Thyroid gland (tissue), 4 donors: ENCODE results near the gene LRRC40. TPM values are rescaled to one million over a fixed set of nuclear protein-coding genes. Genes with fewer than 3 reads are reported as not detected.
A peak's percentile ranks its signal among the peaks of the same experiment; 100 is the strongest.

Experiments
- DNase-seq, 2 donors: peaks; one replicate each; pipeline ENCODE4 v3.0.0-alpha.2; 2019
- H3K27ac ChIP-seq, 3 donors: fragments of 200-600 bp; sonication (generic); 1 replicate in 2 of 3; 2 replicates in 1 of 3; pipeline ENCODE4 v1.5.1; 2016 to 2019; ENCODE audit warnings: mild to moderate bottlenecking in 1 of 3, moderate library complexity in 1 of 3
- H3K27me3 ChIP-seq: fragments of 200-600 bp; sonication (generic); one replicate; pipeline ENCODE4 v1.5.1; 2019
- H3K36me3 ChIP-seq, 2 donors: fragments of 200-600 bp; sonication (generic); one replicate each; pipeline ENCODE4 v1.5.1; 2016 to 2019
- H3K4me1 ChIP-seq, 2 donors: fragments of 200-600 bp; sonication (generic); one replicate each; pipeline ENCODE4 v1.5.1; 2017 to 2019
- H3K4me3 ChIP-seq, 3 donors: fragments of 200-600 bp; sonication (generic); replicated peaks in 1 of 3; 1 replicate in 2 of 3; 2 replicates in 1 of 3; pipeline ENCODE4 v1.5.1; 2016; ENCODE audit warnings: mild to moderate bottlenecking in 1 of 3
- H3K9me3 ChIP-seq: fragments of 200-600 bp; sonication (generic); one replicate; pipeline ENCODE4 v1.5.1; 2017
- POLR2A ChIP-seq, 2 donors: fragments of 450-650 bp; IDR thresholded peaks; one replicate each; pipeline ENCODE4 v1.6.1; 2017; ENCODE audit warnings: antibody characterized with exemption in 2 of 2, mild to moderate bottlenecking in 2 of 2, moderate library complexity in 1 of 2
- WGBS, 2 donors: methylation state at CpG; one replicate each; pipeline ENCODE4 v1.1.5; 2017; 5-methylcytosine and 5-hydroxymethylcytosine counted together
- intact Hi-C: fragments of 100-400 bp; cut with DNase I; formaldehyde crosslinking; loops from one replicate; pipeline ENCODE4 v1.15.1; 2023
- total RNA-seq, 4 donors: library from RNA; depleted of rRNA; stranded (reverse); fragments of >200 nt; gene quantifications; one replicate each; pipeline ENCODE4 v1.2.3, GENCODE V29; 2016
- TF ChIP-seq, protein P1 (sequence below), 6 experiments: fragments of 200-600 bp in 3 of 6; fragments of 450-650 bp in 3 of 6; sonication (generic) in 3 of 6; IDR thresholded peaks; one replicate each; pipeline ENCODE4 v1.5.1; 2016 to 2019; ENCODE audit warnings: antibody characterized with exemption in 6 of 6, mild to moderate bottlenecking in 2 of 6, inconsistent platforms in 1 of 6, moderate library complexity in 1 of 6

Gene LRRC40
- total RNA-seq, 4 donors from 2014 or later, result 13.2 to 21.9 (median 17.0) TPM

DNA sequence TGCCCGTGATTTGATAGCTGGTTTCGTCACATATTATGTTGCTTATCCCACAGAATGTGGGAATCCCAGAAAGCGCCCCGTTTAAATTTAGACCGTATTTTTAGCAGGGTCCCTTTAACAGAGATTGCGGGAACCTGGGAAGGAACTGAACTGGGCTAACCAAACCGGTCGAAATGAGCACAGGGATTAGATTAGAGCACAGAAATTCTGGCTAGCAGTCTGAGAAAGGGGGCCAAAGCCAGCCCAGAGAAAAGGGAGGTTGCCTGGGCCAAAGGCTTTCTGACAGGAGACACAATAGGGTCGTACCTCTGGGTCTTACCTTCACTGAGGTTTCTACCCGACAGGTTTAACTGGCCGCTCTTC lies 327 bp downstream of the LRRC40 start:
- Histone ChIP-seq H3K27ac (peak overlapping the region; percentile 4 to 82 (median 82)), H3K9me3 (no peaks in the 10 kb centered on the region), H3K4me3 (peak overlapping the region; percentile 27 to 76 (median 60)), H3K27me3 (no peaks in the 10 kb centered on the region), H3K4me1 (peaks cover 19% of the 10 kb centered on the region in 2 donors), H3K36me3 (peaks cover 0 to 3% of the 10 kb centered on the region in 2 donors)
- intact Hi-C loops, result no loop called here
- no peak for DNase-seq
- no peak for TF ChIP-seq POLR2A (IDR thresholded peaks at IDR 0.05)
- TF ChIP-seq, protein P1, sequence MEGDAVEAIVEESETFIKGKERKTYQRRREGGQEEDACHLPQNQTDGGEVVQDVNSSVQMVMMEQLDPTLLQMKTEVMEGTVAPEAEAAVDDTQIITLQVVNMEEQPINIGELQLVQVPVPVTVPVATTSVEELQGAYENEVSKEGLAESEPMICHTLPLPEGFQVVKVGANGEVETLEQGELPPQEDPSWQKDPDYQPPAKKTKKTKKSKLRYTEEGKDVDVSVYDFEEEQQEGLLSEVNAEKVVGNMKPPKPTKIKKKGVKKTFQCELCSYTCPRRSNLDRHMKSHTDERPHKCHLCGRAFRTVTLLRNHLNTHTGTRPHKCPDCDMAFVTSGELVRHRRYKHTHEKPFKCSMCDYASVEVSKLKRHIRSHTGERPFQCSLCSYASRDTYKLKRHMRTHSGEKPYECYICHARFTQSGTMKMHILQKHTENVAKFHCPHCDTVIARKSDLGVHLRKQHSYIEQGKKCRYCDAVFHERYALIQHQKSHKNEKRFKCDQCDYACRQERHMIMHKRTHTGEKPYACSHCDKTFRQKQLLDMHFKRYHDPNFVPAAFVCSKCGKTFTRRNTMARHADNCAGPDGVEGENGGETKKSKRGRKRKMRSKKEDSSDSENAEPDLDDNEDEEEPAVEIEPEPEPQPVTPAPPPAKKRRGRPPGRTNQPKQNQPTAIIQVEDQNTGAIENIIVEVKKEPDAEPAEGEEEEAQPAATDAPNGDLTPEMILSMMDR (IDR thresholded peaks at IDR 0.05), result no peak
- WGBS, 2 donors, result 0% methylated on average over 11 of the region's 11 CpGs

GRCh38 chr1:70204600-70204999 lies 779 bp downstream of the LRRC40 start:
- Histone ChIP-seq H3K9me3 (no peaks in the 10 kb centered on the region), H3K27me3 (no peaks in the 10 kb centered on the region), H3K36me3 (peaks cover 0 to 3% of the 10 kb centered on the region in 2 donors), H3K4me1 (peaks cover 19% of the 10 kb centered on the region in 2 donors), H3K27ac (peak overlapping the region in 1 of 3 donors; percentile 82), H3K4me3 (peak overlapping the region in 1 of 3 donors; percentile 60)
- 1 to 2% methylated on average over 4 of the region's 4 CpGs for WGBS, 2 donors
- no peak for TF ChIP-seq POLR2A (IDR thresholded peaks at IDR 0.05)
- intact Hi-C loops, result no loop called here
- no peak for DNase-seq

- peaks cover 0 to 3% of the 10 kb centered on the region in 2 donors for H3K36me3 ChIP-seq
- H3K4me3 ChIP-seq, result no peak overlapping the region
- TF ChIP-seq, protein P1 (IDR thresholded peaks at IDR 0.05), result no peak
- TF ChIP-seq POLR2A (IDR thresholded peaks at IDR 0.05), result no peak
- H3K4me1 ChIP-seq, result peaks cover 19% of the 10 kb centered on the region in 2 donors
- intact Hi-C loops, result no loop called here
- WGBS, 2 donors, result 95 to 97% methylated on average over 1 of the region's 1 CpG
- DNase-seq, result no peak
- no peak overlapping the region for H3K27ac ChIP-seq
- no peaks in the 10 kb centered on the region for H3K27me3 ChIP-seq
- H3K9me3 ChIP-seq, result no peaks in the 10 kb centered on the region
Measured at GRCh38 chr1:70204139-70204538, 1.2 kb downstream of the LRRC40 start.

DNA sequence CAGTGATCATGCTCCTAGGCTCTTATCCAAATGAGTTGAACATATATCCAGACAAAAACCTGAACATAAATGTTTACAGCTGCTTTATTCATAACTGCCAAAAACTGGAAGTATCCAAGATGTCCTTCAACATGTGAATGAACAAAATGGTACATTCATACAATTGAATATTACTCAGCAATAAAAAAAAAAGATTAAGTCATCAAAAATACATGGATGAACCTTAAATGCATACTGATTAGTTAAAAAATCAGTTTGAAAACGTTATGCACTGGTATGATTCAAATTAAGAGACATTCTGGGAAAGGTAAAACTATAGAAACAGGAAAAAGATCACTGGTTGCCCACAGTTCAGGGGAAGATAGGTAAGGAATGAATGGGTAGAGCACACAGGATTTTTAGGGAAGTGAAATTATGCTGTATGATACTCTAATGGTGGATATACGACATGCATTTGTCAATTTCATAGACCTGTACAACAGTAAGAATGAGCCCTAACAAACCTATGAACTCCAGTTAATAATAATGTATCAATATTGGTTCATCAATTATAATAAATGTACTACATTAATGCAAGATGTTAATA lies 3.1 kb downstream of the LRRC40 start:
- intact Hi-C loops, result no loop called here
- Histone ChIP-seq H3K27ac (no peak overlapping the region), H3K4me3 (no peak overlapping the region), H3K27me3 (no peaks in the 10 kb centered on the region), H3K4me1 (peaks cover 12 to 15% of the 10 kb centered on the region in 2 donors), H3K9me3 (no peaks in the 10 kb centered on the region), H3K36me3 (no peaks in the 10 kb centered on the region)
- WGBS, 2 donors, result 60 to 65% methylated on average over 2 of the region's 2 CpGs
- TF ChIP-seq POLR2A (IDR thresholded peaks at IDR 0.05), result no peak
- TF ChIP-seq, protein P1 (IDR thresholded peaks at IDR 0.05), result no peak
- DNase-seq, result no peak

DNA sequence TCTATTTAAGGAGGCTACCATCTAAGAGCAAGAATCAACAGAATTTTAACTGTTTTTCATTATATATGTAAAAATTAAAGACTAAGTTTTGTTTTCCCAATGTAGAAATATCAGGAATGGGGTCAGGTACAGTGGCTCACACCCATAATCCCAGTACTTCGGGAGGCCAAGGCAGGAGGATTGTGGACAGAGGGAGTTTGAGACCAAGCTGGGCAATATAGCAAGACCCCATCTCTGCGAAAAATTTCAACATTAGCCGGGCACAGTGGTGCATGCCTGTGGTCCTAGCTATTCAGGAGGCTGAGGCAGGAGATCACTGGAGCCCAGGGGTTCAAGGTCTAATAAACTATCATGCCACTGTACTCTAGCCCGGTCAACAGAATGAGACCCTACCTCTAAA lies 5.3 kb downstream of the LRRC40 start:
- H3K4me3 ChIP-seq, result no peak overlapping the region
- H3K27me3 ChIP-seq, result no peaks in the 10 kb centered on the region
- no peak for TF ChIP-seq POLR2A (IDR thresholded peaks at IDR 0.05)
- TF ChIP-seq, protein P1 (IDR thresholded peaks at IDR 0.05), result no peak
- WGBS, 2 donors, result 91 to 96% methylated on average over 4 of the region's 4 CpGs
- no peak for DNase-seq
- H3K9me3 ChIP-seq, result no peaks in the 10 kb centered on the region
- no peak overlapping the region for H3K27ac ChIP-seq
- peaks cover 7% of the 10 kb centered on the region in 2 donors for H3K4me1 ChIP-seq
- H3K36me3 ChIP-seq, result no peaks in the 10 kb centered on the region
- intact Hi-C loops, result no loop called here
